Glomerular visceral epithelial cell (primary cell): ENCODE results near the gene NLGN3.
"Not testable (repeated sequence)": the region's sequence is repeated elsewhere in the genome, so short reads cannot be mapped to it uniquely, and the experiment has no call there.

ENCODE experiments used
- DNase-seq: peaks from one replicate; pipeline ENCODE4 v3.0.0-alpha.2; 2016; ENCODE audit errors: extremely low spot score

The NLGN3 gene

GRCh38 chrX:71169586-71169985 is 24.9 kb downstream of the NLGN3 start:
- no peak for DNase-seq

- no peak for DNase-seq
Observed at GRCh38 chrX:71170660-71171059, 26.0 kb downstream of the NLGN3 start.

DNA sequence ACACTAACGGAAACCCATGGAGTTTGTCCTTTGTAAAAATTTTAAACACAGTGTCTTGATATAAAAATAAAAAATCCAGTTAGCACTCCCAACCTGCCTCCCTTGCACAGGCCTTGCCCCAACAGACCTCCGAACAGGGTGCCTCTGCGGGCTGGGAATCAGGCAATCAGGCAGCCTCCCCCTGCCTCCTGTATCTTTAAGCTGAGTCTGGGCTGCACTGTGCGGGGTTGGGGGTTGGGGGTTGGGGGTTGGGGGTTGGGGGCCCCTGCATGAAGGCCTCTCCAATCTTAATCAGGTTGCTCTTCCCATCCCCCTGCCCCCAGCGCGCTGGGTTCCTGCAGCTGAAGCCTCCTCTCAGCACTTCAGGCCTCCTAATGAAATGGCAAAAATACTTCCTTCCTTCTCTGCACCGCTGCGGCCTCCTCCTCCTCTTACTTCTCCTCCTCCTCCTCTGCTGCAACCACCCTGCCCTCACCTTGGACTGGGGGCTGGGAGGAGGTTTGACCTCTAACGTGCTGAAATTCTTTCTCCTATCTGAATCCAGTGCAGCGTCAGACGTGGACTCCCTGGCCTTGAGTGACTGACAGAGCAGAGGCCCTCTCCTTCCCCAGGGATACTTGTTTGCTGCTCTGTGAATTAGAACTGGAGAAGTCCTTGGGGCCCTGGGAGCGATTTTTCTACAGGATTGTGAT is 26.6 kb downstream of the NLGN3 start:
- DNase-seq = no peak

- DNase-seq = no peak
Observed at GRCh38 chrX:71173440-71173839, 28.8 kb downstream of the NLGN3 start.

DNA sequence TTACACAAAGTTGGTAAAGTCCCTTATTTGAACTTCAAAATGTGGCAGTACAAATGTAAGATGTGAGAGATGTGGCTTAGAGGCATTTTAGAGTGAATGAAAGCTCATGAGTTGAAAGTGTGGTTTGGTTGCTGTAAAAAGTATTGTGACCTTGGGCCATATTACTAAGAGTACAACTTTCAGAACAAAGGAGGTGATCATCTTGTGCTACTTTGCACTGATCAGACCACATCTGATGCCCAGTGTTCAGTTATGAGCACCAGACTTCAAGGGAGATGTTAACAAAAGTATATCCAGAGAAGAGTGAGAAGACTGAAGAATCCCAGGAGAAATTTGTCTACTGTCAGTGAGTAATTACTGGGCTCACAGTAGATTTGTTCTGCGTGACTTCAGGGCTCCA is 30.2 kb downstream of the NLGN3 start:
- DNase-seq = no peak

- DNase-seq = no peak
Observed at GRCh38 chrX:71175531-71175930, 30.9 kb downstream of the NLGN3 start.

DNA sequence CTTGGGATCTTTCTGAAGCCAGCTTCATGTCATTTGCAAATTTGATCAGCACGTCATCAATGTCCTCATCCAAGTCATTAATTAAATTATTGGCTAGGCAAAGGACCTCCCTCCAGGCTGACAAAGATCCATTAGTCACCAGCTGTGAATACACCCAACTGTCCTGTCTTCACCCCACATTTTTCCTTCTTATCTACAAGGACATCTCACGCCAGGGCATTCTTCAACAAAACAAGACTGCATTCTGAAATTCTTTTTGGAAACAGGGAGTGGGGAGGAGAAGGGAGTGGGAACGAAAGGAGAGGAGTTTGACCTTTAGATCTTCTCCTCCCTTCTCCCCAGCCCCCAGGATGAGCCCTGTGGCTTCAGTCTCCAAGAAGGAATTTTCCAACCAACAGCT is 32.7 kb downstream of the NLGN3 start:
- DNase-seq = no peak

DNA sequence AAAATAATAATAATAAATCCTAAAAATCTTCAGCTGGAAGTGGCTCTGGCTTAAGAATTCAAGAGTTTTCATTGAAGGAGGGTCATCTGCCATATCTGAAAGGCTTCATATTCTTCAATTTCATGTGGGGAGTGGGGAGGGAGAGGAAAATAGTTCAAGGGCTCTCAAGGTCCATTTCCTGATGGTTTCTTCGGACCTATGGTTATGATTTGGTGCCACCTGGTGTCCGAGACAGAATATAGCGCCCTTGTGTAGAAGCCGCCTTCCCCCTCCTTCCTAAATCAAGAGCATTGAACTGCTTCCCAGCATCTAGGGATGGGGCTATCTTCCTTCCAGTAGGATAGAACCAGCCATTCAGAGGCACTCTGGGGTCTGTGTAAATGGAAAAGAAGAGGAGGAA is 34.3 kb downstream of the NLGN3 start:
- peak; percentile 62 for DNase-seq

GRCh38 chrX:71180579-71181265 is 36.1 kb downstream of the NLGN3 start:
- DNase-seq = not testable (repeated sequence)

DNA sequence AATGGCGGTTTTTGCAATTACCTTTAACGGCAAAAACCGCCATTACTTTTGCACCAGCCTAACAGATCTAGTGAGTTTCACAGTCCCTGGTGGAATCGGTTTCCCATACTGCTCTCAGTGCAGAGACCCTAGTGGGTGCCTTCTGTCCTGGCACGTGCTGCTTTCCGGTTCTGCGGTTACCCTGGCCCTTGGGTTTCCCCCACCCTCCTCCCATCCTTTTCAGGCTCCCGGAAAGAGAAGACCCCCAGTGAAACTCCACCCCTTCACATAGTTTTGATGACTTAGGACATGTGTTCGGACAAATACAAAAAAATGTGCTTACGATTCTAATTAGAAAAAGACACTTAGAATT is 36.9 kb downstream of the NLGN3 start:
- no peak for DNase-seq

DNA sequence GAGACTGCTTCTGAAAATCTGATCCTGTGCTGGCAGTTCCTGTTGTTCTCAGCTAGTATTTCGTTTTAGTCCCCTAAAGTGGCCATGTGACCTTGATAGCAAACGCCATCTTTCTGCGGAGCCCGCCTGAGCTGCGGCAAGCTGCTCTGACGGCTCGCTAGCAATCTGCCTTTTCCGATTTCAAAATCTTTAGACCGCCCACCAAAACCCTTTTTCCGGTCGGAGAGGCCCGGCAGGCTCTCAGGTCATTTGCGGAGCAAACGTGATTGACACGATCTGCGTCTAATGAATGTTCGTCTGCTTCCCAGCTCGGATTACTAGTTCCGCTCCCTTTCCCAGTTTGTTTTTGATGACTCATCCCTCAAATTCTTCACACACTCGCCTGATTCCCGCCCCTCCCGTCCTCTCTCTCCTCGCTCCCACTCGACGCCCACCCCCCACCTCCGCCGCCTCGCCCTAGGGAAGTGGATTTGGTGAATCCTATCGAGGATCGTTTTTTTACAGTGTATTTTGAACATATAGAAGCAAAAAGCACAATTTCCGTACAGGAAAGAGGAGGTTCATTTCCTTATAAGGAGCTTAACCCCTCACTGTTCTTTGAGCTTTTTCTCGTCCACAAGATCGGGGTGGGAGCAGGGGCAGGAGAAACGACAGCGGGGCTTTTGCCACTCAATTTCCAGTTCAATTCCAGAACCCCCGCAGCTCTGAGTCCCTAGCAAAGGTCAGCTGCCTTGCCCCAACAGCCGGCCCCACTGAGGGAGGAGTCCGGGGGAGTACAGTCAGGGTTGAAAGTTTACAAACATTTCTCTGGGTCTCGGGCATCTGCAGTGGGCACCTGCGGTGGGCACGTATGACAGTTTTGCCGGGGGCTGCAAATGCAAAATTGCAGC is 37.5 kb downstream of the NLGN3 start:
- DNase-seq = peak; percentile 90

DNA sequence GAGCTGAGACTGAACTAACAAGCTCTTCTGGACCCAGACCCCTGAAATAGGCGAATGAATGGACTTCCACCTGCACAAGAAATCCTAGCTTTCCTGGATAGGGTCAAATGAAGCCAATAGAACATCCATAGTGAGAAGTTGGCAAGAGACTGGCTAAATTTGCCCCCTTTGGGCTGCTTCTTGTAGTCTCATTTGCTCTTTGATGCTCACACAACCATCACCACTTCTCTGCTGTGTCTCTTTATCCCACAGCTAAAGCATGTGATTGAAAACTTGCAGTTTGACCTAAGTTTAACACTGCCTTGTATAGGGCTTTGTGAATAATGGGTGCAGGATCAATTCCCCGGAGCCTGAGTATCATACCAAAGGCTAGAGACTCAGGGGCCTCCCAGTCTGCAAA is 38.2 kb downstream of the NLGN3 start:
- DNase-seq = no peak

DNA sequence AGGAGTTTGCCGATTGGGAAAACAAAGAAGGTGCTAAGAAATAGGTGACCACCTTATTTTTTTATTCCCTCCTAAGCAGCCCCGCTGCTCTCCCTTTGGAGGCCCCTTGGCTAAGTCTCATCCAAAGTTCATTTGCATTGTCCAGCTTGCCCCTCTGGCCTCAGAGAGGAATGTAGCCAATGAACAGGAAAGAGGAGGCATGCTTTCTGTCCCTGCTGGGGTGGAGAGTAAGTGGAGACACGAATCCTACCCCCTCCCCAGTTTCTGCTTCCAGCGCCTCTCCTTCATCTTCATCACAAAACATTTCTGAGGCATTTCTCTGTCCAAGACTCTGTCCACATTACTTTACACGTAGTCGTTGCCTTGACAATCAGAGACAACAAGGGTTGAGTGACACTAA is 38.7 kb downstream of the NLGN3 start:
- no peak for DNase-seq

DNA sequence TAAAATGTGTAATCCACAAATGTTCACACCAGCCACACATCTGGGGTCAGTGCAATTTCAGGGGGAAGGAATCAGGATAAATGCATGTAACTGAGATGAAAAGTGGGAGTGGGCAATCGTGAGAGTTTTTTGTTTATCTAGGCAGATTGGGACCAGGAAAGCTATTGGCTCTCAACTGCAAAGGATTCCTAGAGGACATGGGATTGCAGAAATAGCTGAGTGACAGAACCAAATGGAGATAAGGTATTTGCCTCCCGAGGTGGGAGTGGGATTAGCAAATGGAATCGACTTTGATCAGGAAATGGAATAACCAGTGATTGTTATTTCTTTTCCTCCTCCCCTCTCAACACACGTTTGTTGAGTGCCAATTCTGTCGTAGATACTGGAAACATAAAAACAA is 39.5 kb downstream of the NLGN3 start:
- no peak for DNase-seq

DNA sequence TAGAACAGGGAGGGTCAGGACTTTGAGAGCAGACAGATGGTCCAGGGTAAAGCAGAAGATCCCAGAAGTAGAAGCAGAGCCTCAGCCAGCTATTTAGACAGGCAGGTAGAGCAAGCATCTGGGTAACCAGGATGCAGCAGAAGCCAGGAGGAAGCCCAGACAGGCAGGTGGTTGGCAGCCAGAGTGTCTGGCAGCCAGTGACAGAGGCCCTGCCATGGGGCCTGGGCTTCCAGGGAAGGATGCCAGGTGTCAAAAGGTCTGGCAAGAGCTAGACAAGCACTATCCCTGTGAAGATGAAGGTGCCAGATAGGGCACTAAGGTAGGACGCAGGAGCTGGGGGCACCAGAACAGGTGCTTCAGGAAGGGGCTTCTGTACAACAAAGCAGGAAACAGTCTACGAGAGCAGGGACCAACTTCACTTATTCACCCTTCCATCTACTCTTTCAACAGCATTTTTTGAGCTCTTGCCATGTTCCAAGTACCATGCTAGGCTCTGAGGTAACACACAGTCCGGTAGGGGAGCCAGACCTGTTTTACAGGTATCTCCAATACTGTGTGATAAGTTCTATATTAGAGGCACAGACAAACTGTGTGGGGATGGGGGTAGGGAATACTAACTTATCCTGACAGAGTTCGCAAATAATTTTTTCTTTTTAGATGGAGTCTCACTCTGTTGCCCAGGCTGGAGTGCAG is 40.3 kb downstream of the NLGN3 start:
- DNase-seq = no peak

DNA sequence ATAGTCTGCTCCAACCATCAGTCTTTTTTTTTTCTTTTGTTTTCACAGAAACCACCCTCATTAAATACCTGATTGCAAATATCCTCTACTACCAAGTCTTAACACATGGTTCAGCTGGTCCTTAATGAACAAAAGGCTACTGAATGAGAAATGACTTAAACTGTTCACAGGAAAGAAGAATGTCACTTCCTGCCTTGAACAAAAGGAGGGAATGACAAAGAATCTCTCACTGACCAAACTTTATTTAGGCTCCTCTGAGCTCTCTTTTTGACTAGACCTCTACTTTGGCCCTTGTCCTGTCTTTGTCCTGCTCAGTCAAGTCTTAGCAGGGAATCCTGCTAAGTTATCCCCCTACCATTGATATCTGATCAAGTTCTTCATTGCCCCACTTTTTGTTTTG is 46.6 kb downstream of the NLGN3 start:
- no peak for DNase-seq

DNA sequence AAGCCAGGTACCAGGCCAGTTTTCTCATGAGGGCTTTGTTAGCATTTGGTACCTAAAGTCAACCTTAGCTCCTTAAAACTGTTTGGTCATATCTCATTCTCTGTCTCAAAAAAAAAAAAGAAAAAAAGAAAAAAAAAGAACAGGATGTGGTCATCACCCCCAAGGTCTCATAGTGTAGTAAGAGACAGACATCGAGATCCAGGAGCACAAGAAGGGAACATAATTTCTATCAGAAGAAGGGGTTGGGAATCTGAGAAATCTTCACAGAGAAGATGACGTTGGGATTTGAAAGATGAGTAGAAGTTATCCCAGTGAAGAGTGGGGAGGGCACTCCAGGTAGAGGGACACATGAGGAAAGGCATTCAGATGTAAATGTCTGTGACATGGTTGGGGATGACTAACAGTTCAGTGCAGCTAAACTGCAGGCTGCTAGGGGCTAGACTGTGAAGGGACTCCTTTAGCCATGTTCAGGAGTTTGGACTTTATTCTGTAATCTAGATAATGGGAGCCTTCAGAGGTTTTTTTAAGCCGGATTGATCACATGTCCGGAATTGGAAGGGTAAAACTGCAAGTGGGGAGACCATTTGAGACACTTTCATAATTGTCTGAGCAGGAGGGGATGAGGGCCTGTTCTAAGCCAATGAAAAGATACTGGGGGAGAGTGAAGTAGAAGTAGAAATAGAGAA is 51.5 kb downstream of the NLGN3 start:
- DNase-seq = no peak

DNA sequence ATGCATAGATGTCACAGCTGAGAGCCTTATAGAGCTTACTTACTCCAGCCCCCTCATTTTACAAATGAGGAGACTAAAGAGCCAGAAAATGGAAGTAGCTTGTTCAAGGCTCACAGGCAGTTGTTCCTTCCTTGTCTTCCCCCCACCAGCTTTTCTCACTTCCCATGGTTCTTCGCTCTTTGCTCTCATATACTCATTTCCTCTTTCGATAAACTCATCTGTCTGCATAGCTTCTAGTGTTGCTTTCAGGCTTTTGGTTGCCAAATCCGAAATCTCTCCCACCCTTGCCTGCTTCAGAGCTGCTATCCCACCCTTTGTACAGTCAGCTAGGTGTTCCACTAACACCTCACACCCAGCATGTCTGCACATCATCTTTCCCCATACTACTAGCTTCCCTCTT is 53.4 kb downstream of the NLGN3 start:
- no peak for DNase-seq

- DNase-seq = no peak
Observed at GRCh38 chrX:71199252-71200008, 54.8 kb downstream of the NLGN3 start.

- no peak for DNase-seq
Observed at GRCh38 chrX:71210816-71211215, 66.2 kb downstream of the NLGN3 start.

GRCh38 chrX:71212536-71212935 is 67.9 kb downstream of the NLGN3 start:
- no peak for DNase-seq
